Right cardiac atrium (tissue), 5 donors: Measurements from ENCODE around the gene LRP3. TPM values are rescaled to one million over a fixed set of nuclear protein-coding genes. Genes with fewer than 3 reads are reported as not detected.

Source experiments
- ATAC-seq, 2 donors: fragments of 200-7000 bp; cut with Tn5 transposase; one replicate each; pipeline versions ENCODE4 v1.8.0 to v1.9.1; 2020; ENCODE audit warnings: moderate library complexity in 2 of 2, mild to moderate bottlenecking in 1 of 2
- DNase-seq, 3 donors: peaks; one replicate each; pipeline ENCODE4 v3.0.0-alpha.2; 2020
- H3K27ac ChIP-seq: one replicate; pipeline ENCODE4 v1.5.1; 2013; ENCODE audit warnings: mild to moderate bottlenecking, low read length, control low read depth, moderate library complexity
- H3K27me3 ChIP-seq: one replicate; pipeline ENCODE4 v1.6.1; 2013; ENCODE audit not compliant: control insufficient read depth, insufficient read depth
- H3K4me1 ChIP-seq: one replicate; pipeline ENCODE4 v1.6.1; 2013; ENCODE audit warnings: low read length; ENCODE audit not compliant: control insufficient read depth, insufficient read depth
- H3K4me3 ChIP-seq: one replicate; pipeline ENCODE4 v1.5.1; 2013; ENCODE audit warnings: low read length, control low read depth
- H3K9me3 ChIP-seq: one replicate; pipeline ENCODE4 v1.6.1; 2013; ENCODE audit warnings: low read length; ENCODE audit not compliant: control insufficient read depth
- WGBS: extraction: QIAGEN DNeasy Blood & Tissue Kit; methylation state at CpG from one replicate; pipeline ENCODE4 v1.1.7; 2013; 5-methylcytosine and 5-hydroxymethylcytosine counted together
- intact Hi-C, 4 donors: fragments of 100-400 bp; cut with DNase I; formaldehyde crosslinking; loops; one replicate each; pipeline versions ENCODE4 v1.11.0 to v1.14.0; 2022 to 2023
- polyA plus RNA-seq: library from polyadenylated mRNA; stranded (reverse); fragments of 200-250 nt; gene quantifications from one replicate; pipeline ENCODE4 v1.2.3, GENCODE V29; 2013
- total RNA-seq, 4 donors: library from RNA; stranded (reverse); fragmentation: NEBNext Ultra II Directional; extraction: Animal tissue kit (Norgen Biotek cat#: 25700); gene quantifications; one replicate each; pipeline ENCODE4 v1.2.1, GENCODE V29; 2021
- donor health status: healthy with polysubstance abuse.
- donor health status: DM: no; HTN: yes; CAD: no.
- donor health status: DM: no; HTN: no; CAD: no.
- donor health status: DM: no; HTN: yes; CAD: no; lungs with severe emphysema.
- donor health status: DM: yes; HTN: yes; CAD: no.

The LRP3 gene
- total and polyA plus RNA-seq, 5 donors, result 13.2 to 20.7 (median 14.8) TPM

- 70% methylated on average over 6 of the region's 6 CpGs for WGBS
- no peak overlapping the region for H3K4me3 ChIP-seq
- intact Hi-C loops, result no loop called here
- H3K4me1 ChIP-seq, result no peaks in the 10 kb centered on the region
- H3K27ac ChIP-seq, result no peak overlapping the region
- DNase-seq (peak in 1 of 3 donors; percentile 8), ATAC-seq (no peak)
- H3K9me3 ChIP-seq, result no peaks in the 10 kb centered on the region
- H3K27me3 ChIP-seq, result no peaks in the 10 kb centered on the region
These were observed 9.4 kb downstream of the LRP3 start for GRCh38 chr19:33203529-33203928.

GRCh38 chr19:33204136-33204973 lies 10.2 kb downstream of the LRP3 start:
- H3K27ac ChIP-seq, result no peak overlapping the region
- intact Hi-C loops, result no loop called here
- ATAC-seq, result no peak
- no peaks in the 10 kb centered on the region for H3K9me3 ChIP-seq
- 90% methylated on average over 32 of the region's 32 CpGs for WGBS
- peak in 1 of 3 donors; percentile 4 for DNase-seq
- no peaks in the 10 kb centered on the region for H3K4me1 ChIP-seq
- no peaks in the 10 kb centered on the region for H3K27me3 ChIP-seq
- H3K4me3 ChIP-seq, result no peak overlapping the region

GRCh38 chr19:33205110-33205509 lies 11.0 kb downstream of the LRP3 start:
- WGBS, result 91% methylated on average over 27 of the region's 27 CpGs

GRCh38 chr19:33205531-33206260 lies 11.6 kb downstream of the LRP3 start:
- DNase-seq (peak in 2 of 3 donors; percentile 42 to 54), ATAC-seq (no peak)
- 94% methylated on average over 64 of the region's 64 CpGs for WGBS
- Histone ChIP-seq H3K27me3 (no peaks in the 10 kb centered on the region), H3K4me1 (no peaks in the 10 kb centered on the region), H3K4me3 (no peak overlapping the region), H3K27ac (no peak overlapping the region), H3K9me3 (no peaks in the 10 kb centered on the region)
- intact Hi-C loops, result no loop called here

More at GRCh38 chr19:33205110-33205509, 11.0 kb downstream of the LRP3 start:
- no peaks in the 10 kb centered on the region for H3K9me3 ChIP-seq
- DNase-seq (no peak), ATAC-seq (no peak)
- no peak overlapping the region for H3K4me3 ChIP-seq
- H3K27ac ChIP-seq, result no peak overlapping the region
- no peaks in the 10 kb centered on the region for H3K4me1 ChIP-seq
- intact Hi-C loops, result no loop called here
- H3K27me3 ChIP-seq, result no peaks in the 10 kb centered on the region

- 93% methylated on average over 38 of the region's 38 CpGs for WGBS
- Histone ChIP-seq H3K9me3 (no peaks in the 10 kb centered on the region), H3K27me3 (no peaks in the 10 kb centered on the region), H3K4me1 (no peaks in the 10 kb centered on the region), H3K4me3 (no peak overlapping the region), H3K27ac (no peak overlapping the region)
- ATAC-seq (peak in 1 of 2 donors; percentile 3), DNase-seq (peak in 2 of 3 donors; percentile 36 to 51)
- intact Hi-C loops, result no loop called here
These were observed 12.3 kb downstream of the LRP3 start for GRCh38 chr19:33206261-33207039.

GRCh38 chr19:33207040-33207620 lies 13.0 kb downstream of the LRP3 start:
- no peak overlapping the region for H3K4me3 ChIP-seq
- DNase-seq, result peak in 1 of 3 donors; percentile 54
- no peaks in the 10 kb centered on the region for H3K27me3 ChIP-seq
- H3K4me1 ChIP-seq, result no peaks in the 10 kb centered on the region
- H3K9me3 ChIP-seq, result no peaks in the 10 kb centered on the region
- ATAC-seq, result no peak
- WGBS, result 91% methylated on average over 38 of the region's 38 CpGs
- intact Hi-C loops, result no loop called here
- no peak overlapping the region for H3K27ac ChIP-seq

GRCh38 chr19:33207903-33208302 lies 13.8 kb downstream of the LRP3 start:
- Histone ChIP-seq H3K4me1 (no peaks in the 10 kb centered on the region), H3K27ac (no peak overlapping the region), H3K9me3 (no peaks in the 10 kb centered on the region), H3K27me3 (no peaks in the 10 kb centered on the region), H3K4me3 (no peak overlapping the region)
- intact Hi-C loops, result no loop called here
- WGBS, result 76% methylated on average over 9 of the region's 9 CpGs
- no peak for ATAC-seq
- DNase-seq, result no peak

GRCh38 chr19:33208371-33208895 lies 14.3 kb downstream of the LRP3 start:
- ATAC-seq (no peak), DNase-seq (no peak)
- no peak overlapping the region for H3K27ac ChIP-seq

GRCh38 chr19:33208904-33209849 lies 15.0 kb downstream of the LRP3 start:
- H3K4me1 ChIP-seq, result no peaks in the 10 kb centered on the region
- ATAC-seq, result no peak
- DNase-seq, result peak; percentile 56 to 83 (median 81)
- no peaks in the 10 kb centered on the region for H3K27me3 ChIP-seq
- H3K27ac ChIP-seq, result no peak overlapping the region
- WGBS, result 80% methylated on average over 24 of the region's 24 CpGs
- intact Hi-C loops, result no loop called here
- H3K4me3 ChIP-seq, result no peak overlapping the region
- no peaks in the 10 kb centered on the region for H3K9me3 ChIP-seq

More at GRCh38 chr19:33208371-33208895, 14.3 kb downstream of the LRP3 start:
- Histone ChIP-seq H3K9me3 (no peaks in the 10 kb centered on the region), H3K27me3 (no peaks in the 10 kb centered on the region), H3K4me1 (no peaks in the 10 kb centered on the region), H3K4me3 (no peak overlapping the region)
- intact Hi-C loops, result no loop called here
- WGBS, result 63% methylated on average over 11 of the region's 11 CpGs
